HepG2 (cell line): Measurements from ENCODE around the gene PFDN1.

ENCODE experiments used
- CTCF ChIP-seq: sonication (generic); formaldehyde crosslinking; IDR thresholded peaks from 2 replicates; pipeline ENCODE4 v1.5.0; 2020; ENCODE audit warnings: mild to moderate bottlenecking, missing genetic modification reagents, moderate library complexity
- EP300 ChIP-seq, 3 experiments: sonication (generic) in 1 of 3; formaldehyde crosslinking in 1 of 3; IDR thresholded peaks; 2 replicates each; pipeline versions ENCODE4 v1.5.1 to v1.6.1; 2011 to 2020; ENCODE audit warnings: low read depth in 2 of 3, low read length in 2 of 3, borderline replicate concordance in 1 of 3, improper control_type of control experiment in 1 of 3, mild to moderate bottlenecking in 1 of 3, missing genetic modification reagents in 1 of 3, moderate library complexity in 1 of 3
- HNRNPLL ChIP-seq: fragments of 200-400 bp; formaldehyde crosslinking; IDR thresholded peaks from 2 replicates; pipeline ENCODE4 v1.6.1; 2017; ENCODE audit warnings: mild to moderate bottlenecking, low read depth, low read length; ENCODE audit not compliant: poor library complexity, severe bottlenecking
- PHF20 ChIP-seq: sonication (generic); formaldehyde crosslinking; IDR thresholded peaks from 2 replicates; pipeline ENCODE4 v1.5.0; 2020; ENCODE audit warnings: mild to moderate bottlenecking, missing genetic modification reagents
- POLR2A ChIP-seq, 2 experiments: IDR thresholded peaks; 2 replicates each; pipeline ENCODE4 v1.6.1; 2011; ENCODE audit warnings: low read depth in 2 of 2, low read length in 2 of 2, mild to moderate bottlenecking in 1 of 2, moderate library complexity in 1 of 2; ENCODE audit not compliant: insufficient read depth in 1 of 2
- RELA ChIP-seq: sonication (generic); formaldehyde crosslinking; IDR thresholded peaks from 2 replicates; pipeline ENCODE4 v1.4.0; 2020; ENCODE audit warnings: missing genetic modification reagents
- SALL1 ChIP-seq: sonication (generic); formaldehyde crosslinking; IDR thresholded peaks from 2 replicates; pipeline ENCODE4 v1.8.0; 2022; ENCODE audit warnings: mild to moderate bottlenecking, missing genetic modification reagents
- SP140L ChIP-seq: sonication (generic); formaldehyde crosslinking; IDR thresholded peaks from 2 replicates; pipeline ENCODE4 v1.4.0; 2020; ENCODE audit warnings: missing genetic modification reagents, borderline replicate concordance
- SP4 ChIP-seq: sonication (generic); formaldehyde crosslinking; IDR thresholded peaks from 2 replicates; pipeline ENCODE4 v1.8.1; 2023; ENCODE audit warnings: mild to moderate bottlenecking, missing genetic modification reagents
- STAT6 ChIP-seq: sonication (generic); formaldehyde crosslinking; IDR thresholded peaks from 2 replicates; pipeline ENCODE4 v1.4.0; 2020; ENCODE audit warnings: missing genetic modification reagents, mild to moderate bottlenecking, borderline replicate concordance
- TBP ChIP-seq: sonication (generic); formaldehyde crosslinking; IDR thresholded peaks from 2 replicates; pipeline ENCODE4 v1.5.0; 2020; ENCODE audit warnings: missing genetic modification reagents
- ZNF331 ChIP-seq: sonication (generic); formaldehyde crosslinking; IDR thresholded peaks from 2 replicates; pipeline ENCODE4 v1.4.0; 2020; ENCODE audit warnings: missing genetic modification reagents
- ZNF749 ChIP-seq: sonication (generic); formaldehyde crosslinking; IDR thresholded peaks from 2 replicates; pipeline ENCODE4 v1.8.0; 2022; ENCODE audit warnings: mild to moderate bottlenecking, missing genetic modification reagents, moderate library complexity, borderline replicate concordance

GRCh38 chr5:140216478-140217074 lies 86.3 kb downstream of the PFDN1 start:
- TF ChIP-seq CTCF (CRISPR knock-in tag) (no peak), RELA (CRISPR knock-in tag) (no peak), SP4 (CRISPR knock-in tag) (no peak), ZNF331 (CRISPR knock-in tag) (no peak), STAT6 (CRISPR knock-in tag) (no peak), SALL1 (CRISPR knock-in tag) (no peak), ZNF749 (CRISPR knock-in tag) (no peak), HNRNPLL (no peak), TBP (CRISPR knock-in tag) (no peak), EP300 (IDR thresholded peaks at IDR 0.05; ENCODE audit: low read depth in 2 of 2, low read length in 2 of 2) (no peak), EP300 (CRISPR knock-in tag; IDR thresholded peaks at IDR 0.05; ENCODE audit: borderline replicate concordance) (no peak), POLR2A (IDR thresholded peaks at IDR 0.05; ENCODE audit: insufficient read depth in 1 of 2, low read depth in 2 of 2, low read length in 2 of 2) (no peak), SP140L (CRISPR knock-in tag) (no peak), PHF20 (CRISPR knock-in tag) (no peak)
